Upper lobe of right lung (tissue), 1 donor: ENCODE results near the gene BRICD5. TPM values are rescaled to one million over a fixed set of nuclear protein-coding genes. Genes with fewer than 3 reads are reported as not detected.
A peak's percentile ranks its signal among the peaks of the same experiment; 100 is the strongest.

Source experiments
- ATAC-seq: fragments of 200-7000 bp; cut with Tn5 transposase; one replicate; pipeline ENCODE4 v1.9.1; 2020; ENCODE audit warnings: mild to moderate bottlenecking, moderate library complexity
- DNase-seq: peaks from one replicate; pipeline ENCODE4 v3.0.0-alpha.2; 2020
- H3K27ac ChIP-seq: fragments of 200-600 bp; one replicate; pipeline ENCODE4 v1.8.0; 2022
- H3K27me3 ChIP-seq: fragments of 200-600 bp; one replicate; pipeline ENCODE4 v1.8.0; 2022; ENCODE audit warnings: mild to moderate bottlenecking
- H3K36me3 ChIP-seq: fragments of 200-600 bp; one replicate; pipeline ENCODE4 v1.8.0; 2022
- H3K4me1 ChIP-seq: fragments of 200-600 bp; one replicate; pipeline ENCODE4 v1.8.0; 2022
- H3K4me3 ChIP-seq: fragments of 200-600 bp; one replicate; pipeline ENCODE4 v1.8.0; 2022; ENCODE audit warnings: mild to moderate bottlenecking
- H3K9me3 ChIP-seq: fragments of 200-600 bp; one replicate; pipeline ENCODE4 v1.8.0; 2022
- intact Hi-C: fragments of 100-400 bp; cut with DNase I; formaldehyde crosslinking; loops from one replicate; pipeline ENCODE4 v1.11.0; 2022
- total RNA-seq: library from RNA; stranded (reverse); fragmentation: NEBNext Ultra II Directional; extraction: Animal tissue kit (Norgen Biotek cat#: 25700); gene quantifications from one replicate; pipeline ENCODE4 v1.2.1, GENCODE V29; 2021
- TF ChIP-seq, protein P1 (sequence below): fragments of 200-600 bp; IDR thresholded peaks from one replicate; pipeline ENCODE4 v1.8.0; 2022; ENCODE audit warnings: antibody characterized with exemption
- donor health status: DM: no; HTN: yes; CAD: no; lungs with severe emphysema.

BRICD5 gene
- total RNA-seq, 1 donor from 2014 or later, result 7.5 TPM

DNA sequence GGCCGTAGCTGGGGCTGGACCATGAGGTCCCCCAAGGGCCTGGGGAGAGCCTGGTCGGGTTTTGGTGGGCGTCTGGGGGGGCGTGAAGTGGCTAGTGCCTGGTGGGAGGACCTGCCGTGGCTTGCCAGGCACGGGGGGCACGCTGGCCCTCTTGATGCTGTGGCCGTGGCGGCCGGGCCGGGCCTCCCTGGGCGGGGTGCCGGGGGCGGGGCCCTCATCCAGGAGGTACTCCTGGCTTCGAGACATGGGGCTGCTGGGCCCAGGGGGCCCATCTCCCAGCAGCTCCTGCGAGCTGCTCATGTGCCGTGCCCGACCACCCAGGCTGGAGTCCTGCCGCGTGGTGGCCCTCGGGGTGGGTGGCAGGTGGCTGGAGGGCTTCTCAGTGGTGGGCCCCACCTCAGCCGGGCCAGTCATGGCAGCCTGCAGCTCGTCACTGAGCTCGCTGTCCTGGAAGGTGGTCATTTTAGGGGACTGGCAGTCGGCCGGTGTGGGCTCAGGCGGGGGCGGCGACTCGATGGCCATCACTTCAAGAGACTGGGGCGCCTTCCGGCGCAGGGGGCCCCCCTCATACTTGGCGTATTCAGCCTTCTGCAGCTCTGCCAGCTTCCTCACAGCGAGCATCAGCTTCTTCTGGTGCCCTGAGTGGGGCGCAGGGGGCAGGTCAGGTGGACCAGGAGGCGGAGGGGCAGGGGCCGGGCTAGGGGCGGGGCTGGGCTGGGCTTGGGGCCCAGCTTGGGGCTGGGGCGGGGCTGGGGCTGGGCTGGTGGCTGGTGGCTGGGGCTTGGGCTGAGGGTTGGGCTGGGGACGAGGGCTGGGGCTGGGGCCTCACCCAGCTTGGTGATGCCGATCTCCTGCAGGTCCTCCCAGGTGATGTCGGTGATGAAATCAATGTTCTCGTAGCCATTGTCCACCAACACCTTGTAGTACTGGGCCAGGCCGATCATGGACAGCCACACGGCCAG, 29.4 kb downstream of the BRICD5 start:
- H3K36me3 ChIP-seq, result peaks cover 4% of the 10 kb centered on the region
- no peaks in the 10 kb centered on the region for H3K9me3 ChIP-seq
- no peak overlapping the region for H3K4me3 ChIP-seq
- ATAC-seq (no peak), DNase-seq (no peak)
- H3K4me1 ChIP-seq, result no peaks in the 10 kb centered on the region
- TF ChIP-seq, protein P1, sequence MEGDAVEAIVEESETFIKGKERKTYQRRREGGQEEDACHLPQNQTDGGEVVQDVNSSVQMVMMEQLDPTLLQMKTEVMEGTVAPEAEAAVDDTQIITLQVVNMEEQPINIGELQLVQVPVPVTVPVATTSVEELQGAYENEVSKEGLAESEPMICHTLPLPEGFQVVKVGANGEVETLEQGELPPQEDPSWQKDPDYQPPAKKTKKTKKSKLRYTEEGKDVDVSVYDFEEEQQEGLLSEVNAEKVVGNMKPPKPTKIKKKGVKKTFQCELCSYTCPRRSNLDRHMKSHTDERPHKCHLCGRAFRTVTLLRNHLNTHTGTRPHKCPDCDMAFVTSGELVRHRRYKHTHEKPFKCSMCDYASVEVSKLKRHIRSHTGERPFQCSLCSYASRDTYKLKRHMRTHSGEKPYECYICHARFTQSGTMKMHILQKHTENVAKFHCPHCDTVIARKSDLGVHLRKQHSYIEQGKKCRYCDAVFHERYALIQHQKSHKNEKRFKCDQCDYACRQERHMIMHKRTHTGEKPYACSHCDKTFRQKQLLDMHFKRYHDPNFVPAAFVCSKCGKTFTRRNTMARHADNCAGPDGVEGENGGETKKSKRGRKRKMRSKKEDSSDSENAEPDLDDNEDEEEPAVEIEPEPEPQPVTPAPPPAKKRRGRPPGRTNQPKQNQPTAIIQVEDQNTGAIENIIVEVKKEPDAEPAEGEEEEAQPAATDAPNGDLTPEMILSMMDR, result no peak
- no peaks in the 10 kb centered on the region for H3K27me3 ChIP-seq
- intact Hi-C loops, result no loop called here
- H3K27ac ChIP-seq, result no peak overlapping the region

DNA sequence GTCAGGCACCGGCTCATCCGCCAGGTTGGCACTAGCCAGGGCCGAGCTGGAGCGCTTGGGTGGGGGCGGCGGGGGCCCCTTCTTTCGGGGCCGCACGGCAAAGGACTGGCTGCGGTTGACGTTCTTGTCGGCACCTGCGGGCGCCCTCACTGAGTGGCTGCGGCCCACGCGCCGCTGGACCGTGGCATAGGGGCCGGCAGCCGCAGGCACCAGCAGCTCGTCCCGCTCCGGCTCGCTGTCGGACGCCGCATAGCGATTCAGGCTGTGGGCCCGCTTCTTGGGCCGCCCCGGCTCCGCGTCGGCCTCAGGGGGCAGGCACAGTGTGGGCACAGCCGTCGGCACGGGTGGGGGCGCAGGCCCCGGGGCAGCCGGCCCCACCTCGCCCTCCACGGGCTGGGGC, 30.2 kb downstream of the BRICD5 start:
- no peak for DNase-seq
- Histone ChIP-seq H3K27ac (no peak overlapping the region), H3K4me3 (no peak overlapping the region), H3K27me3 (no peaks in the 10 kb centered on the region), H3K9me3 (no peaks in the 10 kb centered on the region), H3K36me3 (peaks cover 12% of the 10 kb centered on the region), H3K4me1 (no peaks in the 10 kb centered on the region)
- TF ChIP-seq, protein P1, result no peak
- intact Hi-C loops, result no loop called here
- ATAC-seq, result no peak

DNA sequence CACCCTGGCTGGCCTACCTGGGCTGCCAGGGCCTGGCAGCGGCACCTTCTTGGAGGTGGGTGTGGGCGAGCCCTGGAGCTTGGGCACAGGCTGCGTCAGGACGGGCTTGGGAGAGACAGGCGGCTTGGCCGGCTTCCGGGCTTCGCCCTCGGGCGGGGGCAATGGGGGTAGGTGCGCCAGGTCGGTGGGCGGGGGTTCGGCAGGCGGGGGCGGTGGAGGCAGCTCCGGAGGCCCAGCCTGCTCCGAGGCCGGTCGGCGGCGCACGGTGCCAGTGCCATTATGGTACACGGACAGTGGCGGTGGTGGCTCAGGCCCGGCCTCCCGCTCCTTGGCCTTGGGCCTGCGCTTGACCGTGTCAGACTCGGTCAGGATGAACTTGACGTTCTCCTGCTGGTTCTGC, 31.1 kb downstream of the BRICD5 start:
- peaks cover 21% of the 10 kb centered on the region for H3K36me3 ChIP-seq
- H3K4me1 ChIP-seq, result no peaks in the 10 kb centered on the region
- TF ChIP-seq, protein P1, result no peak
- H3K27ac ChIP-seq, result no peak overlapping the region
- no peak overlapping the region for H3K4me3 ChIP-seq
- intact Hi-C loops, result no loop called here
- no peaks in the 10 kb centered on the region for H3K9me3 ChIP-seq
- ATAC-seq (no peak), DNase-seq (no peak)
- no peaks in the 10 kb centered on the region for H3K27me3 ChIP-seq

DNA sequence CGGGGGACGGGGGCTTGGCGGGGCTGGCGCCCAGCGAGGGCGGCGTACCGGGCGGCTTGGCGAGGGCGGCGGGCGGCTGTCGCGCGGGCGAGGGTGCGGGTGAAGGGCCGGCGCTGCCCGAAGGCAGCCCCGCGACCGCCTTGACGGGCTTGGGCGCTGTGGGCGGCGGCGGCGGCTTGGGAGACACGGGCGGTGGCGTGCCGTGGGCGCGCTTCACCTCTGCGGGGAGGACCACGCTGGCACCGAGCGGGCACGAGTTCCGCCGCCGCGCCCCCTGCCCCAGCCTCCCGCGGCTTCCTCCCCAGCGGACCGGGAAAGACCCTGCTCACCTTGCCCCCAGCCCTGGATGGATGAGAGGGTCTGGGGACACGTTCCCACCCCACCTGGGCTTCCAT, 31.6 kb downstream of the BRICD5 start:
- Histone ChIP-seq H3K4me3 (no peak overlapping the region), H3K36me3 (peaks cover 26% of the 10 kb centered on the region), H3K9me3 (no peaks in the 10 kb centered on the region), H3K27me3 (no peaks in the 10 kb centered on the region), H3K27ac (no peak overlapping the region), H3K4me1 (no peaks in the 10 kb centered on the region)
- intact Hi-C loops, result no loop called here
- TF ChIP-seq, protein P1, result no peak
- DNase-seq (no peak), ATAC-seq (no peak)

DNA sequence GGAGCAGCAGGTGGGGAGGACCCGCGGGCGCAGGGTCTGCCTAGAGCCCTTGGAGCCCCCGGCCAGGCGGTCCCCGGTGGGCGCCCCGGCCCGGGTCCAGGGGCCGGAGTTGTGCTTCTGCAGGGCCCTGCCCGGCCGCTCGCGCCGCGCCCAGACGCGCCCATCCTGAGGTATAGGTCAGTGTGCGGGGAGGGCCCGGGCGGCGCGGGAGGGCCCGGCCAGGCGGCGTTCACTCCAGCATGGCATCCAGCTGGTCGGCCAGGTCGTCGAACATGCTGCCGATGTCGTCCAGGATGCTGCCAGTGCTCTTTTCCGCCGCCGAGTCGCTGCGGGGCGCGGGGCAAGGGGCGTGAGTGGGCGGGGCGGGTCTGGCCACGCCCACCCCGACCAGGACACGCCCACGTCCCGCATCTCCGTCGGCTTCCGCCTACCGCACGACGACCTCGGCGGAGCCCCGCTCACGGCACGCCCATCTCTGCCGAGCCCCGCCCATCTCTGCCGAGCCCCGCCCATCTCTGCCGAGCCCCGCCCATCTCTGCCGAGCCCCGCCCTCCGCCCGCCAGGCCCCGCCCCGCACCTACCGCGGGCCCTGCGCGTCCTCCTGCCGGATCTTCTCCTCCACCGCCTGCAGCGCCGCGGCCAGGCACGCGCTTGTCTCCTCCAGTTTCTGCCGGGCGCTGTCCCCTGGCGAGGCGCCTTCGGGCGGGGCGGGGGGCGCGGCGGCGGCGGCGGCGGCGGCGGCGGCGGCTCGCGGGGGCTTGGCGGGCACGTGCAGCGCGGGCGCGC, 32.1 kb downstream of the BRICD5 start:
- Histone ChIP-seq H3K9me3 (no peaks in the 10 kb centered on the region), H3K4me1 (no peaks in the 10 kb centered on the region), H3K27me3 (no peaks in the 10 kb centered on the region), H3K36me3 (peaks cover 32% of the 10 kb centered on the region), H3K4me3 (no peak overlapping the region), H3K27ac (no peak overlapping the region)
- TF ChIP-seq, protein P1, result no peak
- intact Hi-C loops, result no loop called here
- peak; percentile 44 for ATAC-seq
- no peak for DNase-seq
